ENCODE measurements around the gene ZNF732.
A peak's percentile ranks its signal among the peaks of the same experiment; 100 is the strongest.
"Not testable (repeated sequence)": the region's sequence is repeated elsewhere in the genome, so short reads cannot be mapped to it uniquely, and the experiment has no call there.

ZNF732 gene

GRCh38 chr4:304969-305680 lies at the start of gene ZNF732:
ZNF732 (minus strand) TSS chr4:305474; CDS start chr4:305310, 164 bp downstream.
- DNase-seq (ENCODE audit: low read depth in 1 of 2, low spot score in 1 of 2): no peak

GRCh38 chr4:340011-340410 lies 34.7 kb upstream of the ZNF732 start:
- no peak for DNase-seq (ENCODE audit: low read depth in 1 of 2, low spot score in 1 of 2)

GRCh38 chr4:338759-339097 lies 33.5 kb upstream of the ZNF732 start:
- DNase-seq (ENCODE audit: low read depth in 1 of 2, low spot score in 1 of 2): no peak

GRCh38 chr4:337932-338758 lies 32.9 kb upstream of the ZNF732 start:
- peak in 1 of 2 donors; percentile 40 for DNase-seq (ENCODE audit: low read depth in 1 of 2, low spot score in 1 of 2)

- peak; percentile 75 to 89 for DNase-seq (ENCODE audit: low read depth in 1 of 2, low spot score in 1 of 2)
Observed at GRCh38 chr4:337143-337931, 32.1 kb upstream of the ZNF732 start, which contains the start of gene ZNF141. ZNF141 (plus strand) TSS chr4:337814; CDS start chr4:337984, 170 bp downstream.

- DNase-seq (ENCODE audit: low read depth in 1 of 2, low spot score in 1 of 2): no peak
Observed at GRCh38 chr4:336893-337142, 31.5 kb upstream of the ZNF732 start.

- DNase-seq (ENCODE audit: low read depth in 1 of 2, low spot score in 1 of 2): no peak
Observed at GRCh38 chr4:336099-336892, 31.0 kb upstream of the ZNF732 start.

- DNase-seq (ENCODE audit: low read depth in 1 of 2, low spot score in 1 of 2): no peak
Observed at GRCh38 chr4:335515-335914, 30.2 kb upstream of the ZNF732 start.

GRCh38 chr4:328729-329128 lies 23.5 kb upstream of the ZNF732 start:
- DNase-seq (ENCODE audit: low read depth in 1 of 2, low spot score in 1 of 2): no peak

GRCh38 chr4:314296-314903 lies 9.1 kb upstream of the ZNF732 start:
- DNase-seq (ENCODE audit: low read depth in 1 of 2, low spot score in 1 of 2): no peak

GRCh38 chr4:309807-310206 lies 4.5 kb upstream of the ZNF732 start:
- no peak for DNase-seq (ENCODE audit: low read depth in 1 of 2, low spot score in 1 of 2)

GRCh38 chr4:306551-306961 lies 1.3 kb upstream of the ZNF732 start:
- DNase-seq (ENCODE audit: low read depth in 1 of 2, low spot score in 1 of 2): no peak

GRCh38 chr4:304516-304915 lies 758 bp downstream of the ZNF732 start:
- DNase-seq (ENCODE audit: low read depth in 1 of 2, low spot score in 1 of 2): not testable (repeated sequence)

GRCh38 chr4:302381-302780 lies 2.9 kb downstream of the ZNF732 start:
- DNase-seq (ENCODE audit: low read depth in 1 of 2, low spot score in 1 of 2): no peak

- DNase-seq (ENCODE audit: low read depth in 1 of 2, low spot score in 1 of 2): no peak
Observed at GRCh38 chr4:294732-295131, 10.5 kb downstream of the ZNF732 start.

- DNase-seq (ENCODE audit: low read depth in 1 of 2, low spot score in 1 of 2): no peak
Observed at GRCh38 chr4:288891-289290, 16.4 kb downstream of the ZNF732 start.

GRCh38 chr4:273309-274017 lies 31.8 kb downstream of the ZNF732 start:
- DNase-seq (ENCODE audit: low read depth in 1 of 2, low spot score in 1 of 2): no peak

GRCh38 chr4:271492-272103 lies 33.7 kb downstream of the ZNF732 start:
- no peak for DNase-seq (ENCODE audit: low read depth in 1 of 2, low spot score in 1 of 2)

GRCh38 chr4:259240-259639 lies 46.0 kb downstream of the ZNF732 start:
- not testable (repeated sequence) for DNase-seq (ENCODE audit: low read depth in 1 of 2, low spot score in 1 of 2)

- no peak for DNase-seq (ENCODE audit: low read depth in 1 of 2, low spot score in 1 of 2)
Observed at GRCh38 chr4:256492-256891, 48.8 kb downstream of the ZNF732 start.

All from activated CD4-positive, alpha-beta T cell treated with anti-CD3 and anti-CD28 coated beads, Interleukin-2, amount 50 U/mL, for 24 hours (primary cell).